SK-N-SH treated with all-trans-retinoic acid at 6 μM for 48 hours (cell line): ENCODE measurements around the gene IDUA.

Source experiments
- ARNTL ChIP-seq: fragments of 450-650 bp; formaldehyde crosslinking; IDR thresholded peaks from 2 replicates; pipeline ENCODE4 v1.5.0; 2020; ENCODE audit warnings: low read depth, mild to moderate bottlenecking, moderate library complexity, borderline replicate concordance
- CSDC2 ChIP-seq: fragments of 250-450 bp; sonication (Bioruptor Pico); IDR thresholded peaks from 2 replicates; pipeline ENCODE4 v1.5.0; 2020; ENCODE audit warnings: mild to moderate bottlenecking, moderate library complexity
- ESRRG ChIP-seq: fragments of 250-450 bp; sonication (Bioruptor Pico); IDR thresholded peaks from 2 replicates; pipeline ENCODE4 v1.6.1; 2021; ENCODE audit warnings: mild to moderate bottlenecking
- ISL1 ChIP-seq: fragments of 250-450 bp; sonication (Bioruptor Pico); IDR thresholded peaks from 2 replicates; pipeline ENCODE4 v2.1.2; 2022; ENCODE audit warnings: mild to moderate bottlenecking, moderate library complexity
- POU6F1 ChIP-seq: fragments of 250-450 bp; sonication (Bioruptor Pico); IDR thresholded peaks from 2 replicates; pipeline ENCODE4 v1.8.0; 2021; ENCODE audit warnings: low read depth, mild to moderate bottlenecking, moderate library complexity, borderline replicate concordance
- PPARA ChIP-seq: fragments of 250-450 bp; sonication (Bioruptor Pico); IDR thresholded peaks from 2 replicates; pipeline ENCODE4 v1.5.0; 2020; ENCODE audit warnings: mild to moderate bottlenecking, borderline replicate concordance
- RARB ChIP-seq: fragments of 250-450 bp; sonication (Bioruptor Pico); IDR thresholded peaks from 2 replicates; pipeline ENCODE4 v1.8.0; 2021; ENCODE audit warnings: mild to moderate bottlenecking, moderate library complexity
- SNAI2 ChIP-seq: fragments of 250-450 bp; sonication (Bioruptor Pico); IDR thresholded peaks from 2 replicates; pipeline ENCODE4 v1.5.0; 2020; ENCODE audit warnings: mild to moderate bottlenecking, moderate library complexity
- TCF4 ChIP-seq: fragments of 250-450 bp; sonication (Bioruptor Pico); IDR thresholded peaks from 2 replicates; pipeline ENCODE4 v1.8.0; 2021; ENCODE audit warnings: mild to moderate bottlenecking, moderate library complexity, borderline replicate concordance
- ZC3H10 ChIP-seq: fragments of 250-450 bp; sonication (Bioruptor Pico); IDR thresholded peaks from 2 replicates; pipeline ENCODE4 v1.5.1; 2021; ENCODE audit warnings: mild to moderate bottlenecking, moderate library complexity
- ZFP3 ChIP-seq: fragments of 250-450 bp; sonication (Bioruptor Pico); IDR thresholded peaks from 2 replicates; pipeline ENCODE4 v1.5.0; 2020; ENCODE audit warnings: mild to moderate bottlenecking, moderate library complexity
- ZNF565 ChIP-seq: fragments of 450-650 bp; formaldehyde crosslinking; conservative IDR thresholded peaks from 2 replicates; pipeline ENCODE4 v1.5.0; 2020; ENCODE audit warnings: low read depth, mild to moderate bottlenecking, moderate library complexity
- ZNF8 ChIP-seq: fragments of 450-650 bp; formaldehyde crosslinking; IDR thresholded peaks from 2 replicates; pipeline ENCODE4 v1.5.0; 2020; ENCODE audit warnings: mild to moderate bottlenecking, moderate library complexity
- TF ChIP-seq, protein P1 (sequence below): fragments of 250-450 bp; sonication (Bioruptor Pico); IDR thresholded peaks from 2 replicates; pipeline ENCODE4 v1.8.0; 2020; ENCODE audit warnings: mild to moderate bottlenecking, moderate library complexity, borderline replicate concordance

GRCh38 chr4:1024882-1025545 lies 38.2 kb downstream of the IDUA start:
- TF ChIP-seq ZFP3 (CRISPR knock-in tag) (no peak), SNAI2 (CRISPR knock-in tag) (no peak), RARB (no peak), TCF4 (CRISPR knock-in tag) (no peak), ZC3H10 (CRISPR knock-in tag) (no peak), ZNF565 (CRISPR knock-in tag) (no peak), ISL1 (CRISPR knock-in tag) (no peak), ARNTL (CRISPR knock-in tag) (no peak), CSDC2 (CRISPR knock-in tag) (no peak), POU6F1 (no peak), PPARA (no peak), ZNF8 (CRISPR knock-in tag) (no peak), ESRRG (CRISPR knock-in tag) (no peak)
- TF ChIP-seq, protein P1, sequence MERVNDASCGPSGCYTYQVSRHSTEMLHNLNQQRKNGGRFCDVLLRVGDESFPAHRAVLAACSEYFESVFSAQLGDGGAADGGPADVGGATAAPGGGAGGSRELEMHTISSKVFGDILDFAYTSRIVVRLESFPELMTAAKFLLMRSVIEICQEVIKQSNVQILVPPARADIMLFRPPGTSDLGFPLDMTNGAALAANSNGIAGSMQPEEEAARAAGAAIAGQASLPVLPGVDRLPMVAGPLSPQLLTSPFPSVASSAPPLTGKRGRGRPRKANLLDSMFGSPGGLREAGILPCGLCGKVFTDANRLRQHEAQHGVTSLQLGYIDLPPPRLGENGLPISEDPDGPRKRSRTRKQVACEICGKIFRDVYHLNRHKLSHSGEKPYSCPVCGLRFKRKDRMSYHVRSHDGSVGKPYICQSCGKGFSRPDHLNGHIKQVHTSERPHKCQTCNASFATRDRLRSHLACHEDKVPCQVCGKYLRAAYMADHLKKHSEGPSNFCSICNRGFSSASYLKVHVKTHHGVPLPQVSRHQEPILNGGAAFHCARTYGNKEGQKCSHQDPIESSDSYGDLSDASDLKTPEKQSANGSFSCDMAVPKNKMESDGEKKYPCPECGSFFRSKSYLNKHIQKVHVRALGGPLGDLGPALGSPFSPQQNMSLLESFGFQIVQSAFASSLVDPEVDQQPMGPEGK = no peak
